Mucosa of descending colon (tissue), 3 donors: Measurements from ENCODE around the gene CALU. TPM values are rescaled to one million over a fixed set of nuclear protein-coding genes. Genes with fewer than 3 reads are reported as not detected.

Experiments used
- ATAC-seq: fragments of 200-7000 bp; cut with Tn5 transposase; one replicate; pipeline ENCODE4 v1.9.1; 2020; ENCODE audit warnings: mild to moderate bottlenecking, moderate library complexity
- DNase-seq, 3 donors: peaks; one replicate each; pipeline ENCODE4 v3.0.0-alpha.2; 2020
- H3K36me3 ChIP-seq: fragments of 200-600 bp; one replicate; pipeline ENCODE4 v1.8.0; 2021; ENCODE audit warnings: low read depth, mild to moderate bottlenecking
- H3K4me1 ChIP-seq: fragments of 200-600 bp; one replicate; pipeline ENCODE4 v1.8.0; 2021; ENCODE audit warnings: low read depth, mild to moderate bottlenecking
- H3K4me3 ChIP-seq: fragments of 200-600 bp; one replicate; pipeline ENCODE4 v1.8.0; 2021; ENCODE audit warnings: mild to moderate bottlenecking
- H3K9me3 ChIP-seq: fragments of 200-600 bp; one replicate; pipeline ENCODE4 v1.8.0; 2021; ENCODE audit warnings: mild to moderate bottlenecking
- CTCF ChIP-seq: fragments of 200-600 bp; IDR thresholded peaks from one replicate; pipeline ENCODE4 v1.8.0; 2022; ENCODE audit warnings: antibody characterized with exemption, mild to moderate bottlenecking
- intact Hi-C, 2 donors: fragments of 100-400 bp; cut with DNase I in 1 of 2; cut with micrococcal nuclease in 1 of 2; formaldehyde crosslinking; loops; one replicate each; pipeline versions ENCODE4 v1.11.0 to v1.11.1; 2022; cut with DNase I, micrococcal nuclease
- total RNA-seq, 3 donors: library from RNA; stranded (reverse); fragmentation: NEBNext Ultra II Directional in 2 of 3; extraction: Animal tissue kit (Norgen Biotek cat#: 25700) in 2 of 3; gene quantifications; one replicate each; pipeline versions ENCODE4 v1.2.1 to v1.2.4, GENCODE V29; 2021 to 2023
- donor health status: DM: no; HTN: no; CAD: no; lungs with moderate emphysema.
- donor health status: DM: no; HTN: no; CAD: no.
- donor health status: DM: no; HTN: yes; CAD: no.

The CALU gene
- total RNA-seq, 3 donors from 2014 or later, result 20.6 to 133 (median 54.4) TPM

- H3K36me3 ChIP-seq, result no peaks in the 10 kb centered on the region
These were observed 13.1 kb downstream of the CALU start for GRCh38 chr7:128752251-128752650.

GRCh38 chr7:128755075-128755818, 16.1 kb downstream of the CALU start:
- Histone ChIP-seq H3K4me1 (no peaks in the 10 kb centered on the region), H3K36me3 (peaks cover 2% of the 10 kb centered on the region), H3K4me3 (no peak overlapping the region), H3K9me3 (no peaks in the 10 kb centered on the region)
- DNase-seq, result no peak
- TF ChIP-seq CTCF, result no peak
- ATAC-seq, result no peak
- intact Hi-C loops, result no loop called here

More at GRCh38 chr7:128752251-128752650, 13.1 kb downstream of the CALU start:
- no peak for DNase-seq
- intact Hi-C loops, result no loop called here
- no peaks in the 10 kb centered on the region for H3K4me1 ChIP-seq
- no peak for ATAC-seq
- no peaks in the 10 kb centered on the region for H3K9me3 ChIP-seq
- H3K4me3 ChIP-seq, result no peak overlapping the region
- no peak for TF ChIP-seq CTCF

- no peak for TF ChIP-seq CTCF
- intact Hi-C loops, result no loop called here
- peaks cover 3% of the 10 kb centered on the region for H3K36me3 ChIP-seq
These were observed 16.8 kb downstream of the CALU start for GRCh38 chr7:128755819-128756476.

GRCh38 chr7:128757203-128757602, 18.0 kb downstream of the CALU start:
- TF ChIP-seq CTCF, result no peak
- intact Hi-C loops, result no loop called here
- Histone ChIP-seq H3K9me3 (no peaks in the 10 kb centered on the region), H3K4me1 (no peaks in the 10 kb centered on the region), H3K4me3 (no peak overlapping the region), H3K36me3 (peaks cover 3% of the 10 kb centered on the region)
- no peak for ATAC-seq
- DNase-seq, result no peak

More at GRCh38 chr7:128755819-128756476, 16.8 kb downstream of the CALU start:
- DNase-seq, result no peak
- Histone ChIP-seq H3K9me3 (no peaks in the 10 kb centered on the region), H3K4me1 (no peaks in the 10 kb centered on the region), H3K4me3 (no peak overlapping the region)
- peak; percentile 45 for ATAC-seq

DNA sequence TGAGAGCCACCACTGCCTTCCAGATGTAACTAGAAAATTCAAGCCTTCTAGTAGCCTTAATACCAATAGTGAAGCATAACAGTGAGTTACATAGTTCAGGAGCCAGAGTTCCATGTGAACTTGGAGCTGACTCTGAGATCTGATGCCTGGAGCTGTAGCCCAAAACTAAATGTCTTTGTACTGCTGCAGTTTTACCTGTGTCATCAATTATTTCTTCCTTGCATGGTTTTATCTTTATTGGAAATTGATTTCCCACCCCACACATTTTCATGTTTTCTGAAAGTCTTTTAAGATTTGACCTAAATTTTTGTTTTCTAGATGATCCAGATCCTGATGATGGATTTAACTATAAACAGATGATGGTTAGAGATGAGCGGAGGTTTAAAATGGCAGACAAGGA, 19.4 kb downstream of the CALU start:
- H3K9me3 ChIP-seq, result no peaks in the 10 kb centered on the region
- TF ChIP-seq CTCF, result no peak
- H3K4me3 ChIP-seq, result no peak overlapping the region
- intact Hi-C loops, result no loop called here
- ATAC-seq, result no peak
- peaks cover 3% of the 10 kb centered on the region for H3K36me3 ChIP-seq
- DNase-seq, result no peak
- H3K4me1 ChIP-seq, result no peaks in the 10 kb centered on the region
